ENCODE data around the gene PTGER1.

DNA sequence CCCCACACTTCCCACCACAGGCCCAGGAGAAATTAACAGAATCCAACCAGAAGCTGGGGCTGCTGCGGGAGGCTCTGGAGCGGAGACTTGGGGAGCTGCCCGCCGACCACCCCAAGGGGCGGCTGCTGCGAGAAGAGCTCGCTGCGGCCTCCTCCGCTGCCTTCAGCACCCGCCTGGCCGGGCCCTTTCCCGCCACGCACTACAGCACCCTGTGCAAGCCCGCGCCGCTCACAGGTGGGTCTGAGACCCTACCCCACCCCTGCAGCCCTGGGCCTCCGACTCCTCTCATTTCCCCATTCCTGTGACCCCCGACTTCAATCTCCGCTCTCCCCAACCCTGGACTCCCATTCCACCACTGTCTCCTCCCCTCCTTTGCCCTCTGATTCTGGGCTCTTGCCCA, 24.3 kb downstream of the PTGER1 start:
- TF ChIP-seq, protein P1, sequence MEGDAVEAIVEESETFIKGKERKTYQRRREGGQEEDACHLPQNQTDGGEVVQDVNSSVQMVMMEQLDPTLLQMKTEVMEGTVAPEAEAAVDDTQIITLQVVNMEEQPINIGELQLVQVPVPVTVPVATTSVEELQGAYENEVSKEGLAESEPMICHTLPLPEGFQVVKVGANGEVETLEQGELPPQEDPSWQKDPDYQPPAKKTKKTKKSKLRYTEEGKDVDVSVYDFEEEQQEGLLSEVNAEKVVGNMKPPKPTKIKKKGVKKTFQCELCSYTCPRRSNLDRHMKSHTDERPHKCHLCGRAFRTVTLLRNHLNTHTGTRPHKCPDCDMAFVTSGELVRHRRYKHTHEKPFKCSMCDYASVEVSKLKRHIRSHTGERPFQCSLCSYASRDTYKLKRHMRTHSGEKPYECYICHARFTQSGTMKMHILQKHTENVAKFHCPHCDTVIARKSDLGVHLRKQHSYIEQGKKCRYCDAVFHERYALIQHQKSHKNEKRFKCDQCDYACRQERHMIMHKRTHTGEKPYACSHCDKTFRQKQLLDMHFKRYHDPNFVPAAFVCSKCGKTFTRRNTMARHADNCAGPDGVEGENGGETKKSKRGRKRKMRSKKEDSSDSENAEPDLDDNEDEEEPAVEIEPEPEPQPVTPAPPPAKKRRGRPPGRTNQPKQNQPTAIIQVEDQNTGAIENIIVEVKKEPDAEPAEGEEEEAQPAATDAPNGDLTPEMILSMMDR (IDR thresholded peaks at IDR 0.05; ENCODE audit: low read depth, low read length, missing input control), result no peak
- TF ChIP-seq, protein P2, sequence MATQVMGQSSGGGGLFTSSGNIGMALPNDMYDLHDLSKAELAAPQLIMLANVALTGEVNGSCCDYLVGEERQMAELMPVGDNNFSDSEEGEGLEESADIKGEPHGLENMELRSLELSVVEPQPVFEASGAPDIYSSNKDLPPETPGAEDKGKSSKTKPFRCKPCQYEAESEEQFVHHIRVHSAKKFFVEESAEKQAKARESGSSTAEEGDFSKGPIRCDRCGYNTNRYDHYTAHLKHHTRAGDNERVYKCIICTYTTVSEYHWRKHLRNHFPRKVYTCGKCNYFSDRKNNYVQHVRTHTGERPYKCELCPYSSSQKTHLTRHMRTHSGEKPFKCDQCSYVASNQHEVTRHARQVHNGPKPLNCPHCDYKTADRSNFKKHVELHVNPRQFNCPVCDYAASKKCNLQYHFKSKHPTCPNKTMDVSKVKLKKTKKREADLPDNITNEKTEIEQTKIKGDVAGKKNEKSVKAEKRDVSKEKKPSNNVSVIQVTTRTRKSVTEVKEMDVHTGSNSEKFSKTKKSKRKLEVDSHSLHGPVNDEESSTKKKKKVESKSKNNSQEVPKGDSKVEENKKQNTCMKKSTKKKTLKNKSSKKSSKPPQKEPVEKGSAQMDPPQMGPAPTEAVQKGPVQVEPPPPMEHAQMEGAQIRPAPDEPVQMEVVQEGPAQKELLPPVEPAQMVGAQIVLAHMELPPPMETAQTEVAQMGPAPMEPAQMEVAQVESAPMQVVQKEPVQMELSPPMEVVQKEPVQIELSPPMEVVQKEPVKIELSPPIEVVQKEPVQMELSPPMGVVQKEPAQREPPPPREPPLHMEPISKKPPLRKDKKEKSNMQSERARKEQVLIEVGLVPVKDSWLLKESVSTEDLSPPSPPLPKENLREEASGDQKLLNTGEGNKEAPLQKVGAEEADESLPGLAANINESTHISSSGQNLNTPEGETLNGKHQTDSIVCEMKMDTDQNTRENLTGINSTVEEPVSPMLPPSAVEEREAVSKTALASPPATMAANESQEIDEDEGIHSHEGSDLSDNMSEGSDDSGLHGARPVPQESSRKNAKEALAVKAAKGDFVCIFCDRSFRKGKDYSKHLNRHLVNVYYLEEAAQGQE (IDR thresholded peaks at IDR 0.05), result no peak
- TF ChIP-seq RAD21 (IDR thresholded peaks at IDR 0.05), result no peak
- no peak for TF ChIP-seq NR2F2 (IDR thresholded peaks at IDR 0.05)
- TF ChIP-seq FOXA1 (IDR thresholded peaks at IDR 0.05), result no peak
- TF ChIP-seq RXRA (IDR thresholded peaks at IDR 0.05), result no peak
- TF ChIP-seq GABPA (IDR thresholded peaks at IDR 0.05 in 1 of 2, conservative IDR thresholded peaks at IDR 0.05 in 1 of 2), result no peak
- no peak for TF ChIP-seq EGR1 (IDR thresholded peaks at IDR 0.05; ENCODE audit: low read depth in 2 of 2)

All from liver (tissue), 3 donors.